Naive thymus-derived CD4-positive, alpha-beta T cell (primary cell): ENCODE measurements around the gene PPARG. TPM values are rescaled to one million over a fixed set of nuclear protein-coding genes. Genes with fewer than 3 reads are reported as not detected.
"Not testable (repeated sequence)": the region's sequence is repeated elsewhere in the genome, so short reads cannot be mapped to it uniquely, and the experiment has no call there.

Experiments used
- ATAC-seq: fragments of 150-1000 bp; cut with Tn5 transposase; 2 replicates; pipeline ENCODE4 v1.10.0; 2021; ENCODE audit warnings: mild to moderate bottlenecking, moderate library complexity
- CTCF ChIA-PET: fragments of 350-600 bp; sonication (Branson Sonifier 250); formaldehyde crosslinking; loops from one replicate; lab custom pipeline; 2021; ENCODE audit warnings: antibody characterized with exemption; lab: Charles Lee
- POLR2A ChIA-PET: fragments of 350-600 bp; sonication (Branson Sonifier 250); formaldehyde crosslinking; loops from one replicate; lab custom pipeline; 2021; ENCODE audit warnings: antibody characterized with exemption, inconsistent platforms; lab: Charles Lee
- DNase-seq, 9 donors: peaks; one replicate each; pipeline versions ENCODE4 v3.0.0 to v3.0.0-alpha.2; 2020 to 2022; ENCODE audit warnings: mixed read lengths in 1 of 9
- H3K27ac ChIP-seq: one replicate; pipeline ENCODE4 v1.7.0; 2013; ENCODE audit warnings: mild to moderate bottlenecking, low read depth, low read length, moderate library complexity
- H3K27me3 ChIP-seq, 2 donors: one replicate each; pipeline ENCODE4 v1.7.0; 2013; ENCODE audit warnings: low read length in 2 of 2, mild to moderate bottlenecking in 2 of 2, moderate library complexity in 2 of 2; ENCODE audit not compliant: control insufficient read depth in 2 of 2, insufficient read depth in 2 of 2
- H3K36me3 ChIP-seq, 3 experiments: 1 replicate in 2 of 3; 2 replicates in 1 of 3; pipeline ENCODE4 v1.7.0; 2013; ENCODE audit warnings: low read length in 3 of 3, mild to moderate bottlenecking in 3 of 3, moderate library complexity in 1 of 3; ENCODE audit not compliant: insufficient read depth in 3 of 3, control insufficient read depth in 2 of 3
- H3K4me1 ChIP-seq, 2 donors: one replicate each; pipeline ENCODE4 v1.7.0; 2013; ENCODE audit warnings: low read length in 2 of 2, mild to moderate bottlenecking in 2 of 2, moderate library complexity in 1 of 2; ENCODE audit not compliant: control insufficient read depth in 2 of 2, insufficient read depth in 2 of 2
- H3K4me3 ChIP-seq: 2 replicates; pipeline ENCODE4 v1.7.0; 2013; ENCODE audit warnings: mild to moderate bottlenecking, low read length
- H3K9me3 ChIP-seq, 3 experiments: 1 replicate in 2 of 3; 2 replicates in 1 of 3; pipeline ENCODE4 v1.7.0; 2013; ENCODE audit warnings: low read length in 3 of 3; ENCODE audit not compliant: control insufficient read depth in 2 of 3
- H3K27ac Mint-ChIP-seq, 9 donors: one replicate each; pipeline ENCODE4 v1.8.0; 2020 to 2022; ENCODE audit warnings: mixed read lengths in 9 of 9, mild to moderate bottlenecking in 8 of 9, moderate library complexity in 5 of 9, inconsistent platforms in 2 of 9
- H3K27me3 Mint-ChIP-seq, 5 donors: one replicate each; pipeline ENCODE4 v1.8.0; 2021 to 2022; ENCODE audit warnings: mixed read lengths in 5 of 5, mild to moderate bottlenecking in 1 of 5
- H3K36me3 Mint-ChIP-seq, 5 donors: one replicate each; pipeline ENCODE4 v1.8.0; 2020 to 2022; ENCODE audit warnings: mixed read lengths in 5 of 5, mild to moderate bottlenecking in 3 of 5, inconsistent platforms in 1 of 5
- H3K4me1 Mint-ChIP-seq, 7 donors: one replicate each; pipeline ENCODE4 v1.8.0; 2020 to 2022; ENCODE audit warnings: mixed read lengths in 7 of 7, mild to moderate bottlenecking in 3 of 7, inconsistent platforms in 1 of 7
- H3K4me3 Mint-ChIP-seq, 10 donors: one replicate each; pipeline ENCODE4 v1.8.0; 2020 to 2022; ENCODE audit warnings: mild to moderate bottlenecking in 10 of 10, mixed read lengths in 10 of 10, moderate library complexity in 6 of 10, inconsistent platforms in 2 of 10
- H3K9me3 Mint-ChIP-seq, 11 donors: one replicate each; pipeline ENCODE4 v1.8.0; 2020 to 2022; ENCODE audit warnings: mixed read lengths in 11 of 11, mild to moderate bottlenecking in 4 of 11, inconsistent platforms in 1 of 11, moderate library complexity in 1 of 11
- intact Hi-C, 2 donors: fragments of 100-400 bp; cut with micrococcal nuclease; formaldehyde crosslinking; loops; one replicate each; pipeline ENCODE4 v1.15.1; 2023
- polyA plus RNA-seq, 2 donors: library from polyadenylated mRNA; unstranded; fragments of 300-500 nt; fragmentation: Illumina TruSeq; gene quantifications; one replicate each; pipeline ENCODE4 v1.2.3, GENCODE V29; 2021
- total RNA-seq, 6 experiments: library from RNA in 5 of 6; stranded (reverse) in 5 of 6; gene quantifications; 1 replicate in 5 of 6; 2 replicates in 1 of 6; pipeline ENCODE4 v1.2.3 and lab custom pipeline; 2021 to 2026

The PPARG gene
- total and polyA plus RNA-seq, 7 experiments from 2014 or later = 0.37 to 2.1 (median 0.51) TPM; not detected in 3

DNA sequence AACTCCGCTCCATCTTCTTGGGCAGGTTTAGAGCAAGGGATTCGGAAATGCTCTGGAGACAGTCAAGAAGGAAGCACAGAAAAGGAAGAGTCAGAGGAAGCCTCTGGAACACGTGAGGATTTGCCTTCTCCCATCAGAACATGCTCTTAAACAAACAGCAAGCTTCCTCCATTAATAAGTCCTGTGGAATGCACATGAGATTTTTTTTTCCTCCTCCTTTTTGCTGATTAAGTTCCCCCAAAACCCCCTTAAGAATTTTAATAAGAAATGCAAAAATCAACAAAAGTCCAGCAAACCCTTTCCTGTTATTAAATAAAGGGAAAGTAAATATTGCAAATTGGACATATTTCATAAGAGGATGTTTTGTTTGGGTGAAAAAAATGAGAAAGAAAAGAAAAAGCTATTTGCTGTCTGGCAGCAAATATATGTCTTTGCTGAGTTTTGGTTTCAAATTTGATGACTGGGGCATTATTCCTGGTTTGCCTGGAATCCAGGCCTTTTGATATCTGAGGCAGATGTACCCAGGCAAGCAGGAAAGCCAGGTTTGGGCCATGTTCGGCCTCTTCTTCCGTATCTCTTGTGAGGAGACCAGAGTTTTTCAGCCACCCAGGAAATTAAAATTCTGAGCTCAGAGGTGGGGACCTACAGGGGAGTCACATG lies 187.5 kb downstream of the PPARG start:
- intact Hi-C loops = no loop called here
- H3K36me3 ChIP-seq = no peaks in the 10 kb centered on the region
- Mint-ChIP-seq H3K27ac (no peak overlapping the region), H3K4me1 (peaks cover 0 to 9% (median 4%) of the 10 kb centered on the region in 7 donors), H3K36me3 (no peaks in the 10 kb centered on the region), H3K9me3 (no peaks in the 10 kb centered on the region), H3K27me3 (peaks cover 0 to 2% (median 0%) of the 10 kb centered on the region in 5 donors), H3K4me3 (no peak overlapping the region)
- CTCF ChIA-PET = no interaction called here
- H3K27me3 ChIP-seq = no peaks in the 10 kb centered on the region
- peaks cover 0 to 3% of the 10 kb centered on the region in 2 donors for H3K4me1 ChIP-seq
- H3K27ac ChIP-seq = no peak overlapping the region
- ATAC-seq = no peak
- DNase-seq = no peak
- H3K4me3 ChIP-seq = no peak overlapping the region
- H3K9me3 ChIP-seq = no peaks in the 10 kb centered on the region
- POLR2A ChIA-PET = no interaction called here

DNA sequence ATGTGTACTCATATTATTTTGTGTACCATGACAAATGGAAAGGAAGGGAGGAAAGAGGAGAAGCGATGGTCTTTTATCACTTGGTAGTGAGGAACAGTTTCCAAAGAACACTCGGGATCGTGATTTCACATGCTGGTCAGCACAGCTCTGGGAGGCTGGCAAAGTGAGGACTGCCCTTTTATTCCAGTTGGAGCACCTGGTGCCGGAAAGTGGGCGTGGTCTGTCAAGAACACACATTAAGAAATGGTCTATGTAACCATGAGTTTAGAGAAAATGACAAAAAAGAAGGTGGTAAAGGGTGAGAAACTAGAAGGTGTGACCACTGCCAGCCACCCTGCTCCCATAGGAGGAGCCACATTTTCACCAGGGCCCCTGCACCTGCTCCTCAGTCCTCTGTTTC lies 188.4 kb downstream of the PPARG start:
- ATAC-seq (no peak), DNase-seq (no peak)
- ChIA-PET POLR2A (no interaction called here), CTCF (no interaction called here)
- H3K27ac ChIP-seq = no peak overlapping the region
- no peaks in the 10 kb centered on the region for H3K36me3 Mint-ChIP-seq
- H3K4me1 ChIP-seq = peaks cover 0 to 3% of the 10 kb centered on the region in 2 donors
- H3K9me3 Mint-ChIP-seq = no peaks in the 10 kb centered on the region
- no peaks in the 10 kb centered on the region for H3K27me3 Mint-ChIP-seq
- H3K9me3 ChIP-seq = no peaks in the 10 kb centered on the region
- H3K4me1 Mint-ChIP-seq = peaks cover 0 to 9% (median 4%) of the 10 kb centered on the region in 7 donors
- no peak overlapping the region for H3K4me3 ChIP-seq
- H3K27me3 ChIP-seq = no peaks in the 10 kb centered on the region
- no peaks in the 10 kb centered on the region for H3K36me3 ChIP-seq
- no peak overlapping the region for H3K4me3 Mint-ChIP-seq
- intact Hi-C loops = no loop called here
- no peak overlapping the region for H3K27ac Mint-ChIP-seq

GRCh38 chr3:12478326-12478725 lies 189.5 kb downstream of the PPARG start:
- ChIA-PET CTCF (interaction anchor here (0.6 to 2.4 kb wide), 2 partner anchors 343 to 804 kb away, joined by 4 to 17 read pairs; no protein-coding TSS in a partner anchor), POLR2A (interaction anchor here (0.6 kb wide), 1 partner anchor 31 kb away, joined by 3 read pairs; no protein-coding TSS in a partner anchor)
- Mint-ChIP-seq H3K27ac (no peak overlapping the region), H3K4me3 (no peak overlapping the region), H3K4me1 (peaks cover 4 to 15% (median 8%) of the 10 kb centered on the region in 7 donors), H3K27me3 (peaks cover 0 to 2% (median 0%) of the 10 kb centered on the region in 5 donors), H3K36me3 (no peaks in the 10 kb centered on the region), H3K9me3 (no peaks in the 10 kb centered on the region)
- no peaks in the 10 kb centered on the region for H3K36me3 ChIP-seq
- no peak overlapping the region for H3K27ac ChIP-seq
- H3K27me3 ChIP-seq = no peaks in the 10 kb centered on the region
- ATAC-seq (no peak), DNase-seq (no peak)
- no peaks in the 10 kb centered on the region for H3K9me3 ChIP-seq
- intact Hi-C loops = no loop called here
- H3K4me3 ChIP-seq = no peak overlapping the region
- H3K4me1 ChIP-seq = peaks cover 3 to 4% of the 10 kb centered on the region in 2 donors

DNA sequence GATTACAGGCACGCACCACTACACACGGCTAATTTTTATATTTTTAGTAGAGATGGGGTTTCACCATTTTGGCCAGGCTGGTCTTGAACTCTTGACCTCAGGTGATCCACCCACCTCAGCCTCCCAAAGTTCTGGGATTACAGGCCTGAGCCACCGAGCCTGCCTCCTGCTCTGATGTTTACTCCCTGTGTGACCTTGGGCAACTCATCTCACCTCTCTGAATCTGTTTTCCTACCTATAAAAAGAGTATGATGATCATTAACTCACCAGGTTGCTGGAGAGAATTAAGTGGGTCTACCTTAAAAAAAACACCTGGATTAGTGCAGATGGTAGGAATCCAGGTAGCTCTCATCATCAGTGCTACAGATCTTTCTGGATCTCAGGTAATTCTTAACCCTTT lies 190.3 kb downstream of the PPARG start:
- H3K36me3 Mint-ChIP-seq, H3K9me3 ChIP-seq, H3K4me3 Mint-ChIP-seq, H3K27me3 ChIP-seq, H3K27ac ChIP-seq, DNase-seq, H3K4me3 ChIP-seq, H3K36me3 ChIP-seq, H3K9me3 Mint-ChIP-seq, ATAC-seq, intact Hi-C loops, H3K27ac Mint-ChIP-seq, H3K27me3 Mint-ChIP-seq: not testable (repeated sequence)
- peaks cover 8 to 24% (median 17%) of the 10 kb centered on the region in 7 donors for H3K4me1 Mint-ChIP-seq
- peaks cover 10 to 11% of the 10 kb centered on the region in 2 donors for H3K4me1 ChIP-seq
- ChIA-PET CTCF (interaction anchor here (0.6 to 2.4 kb wide), 13 partner anchors 9 to 632 kb away, joined by 3 to 17 read pairs (median 4); no protein-coding TSS in a partner anchor), POLR2A (interaction anchor here (0.7 kb wide), 1 partner anchor 362 kb away, joined by 4 read pairs; no protein-coding TSS in a partner anchor)

- no peak overlapping the region for H3K27ac ChIP-seq
- Mint-ChIP-seq H3K4me3 (no peak overlapping the region), H3K27ac (no peak overlapping the region), H3K4me1 (peaks cover 9 to 30% (median 23%) of the 10 kb centered on the region in 7 donors), H3K36me3 (no peaks in the 10 kb centered on the region), H3K27me3 (peaks cover 0 to 2% (median 0%) of the 10 kb centered on the region in 5 donors), H3K9me3 (no peaks in the 10 kb centered on the region)
- peak; percentile 33 for ATAC-seq
- peak in 6 of 9 donors; percentile 22 to 57 (median 48) for DNase-seq
- H3K36me3 ChIP-seq = no peaks in the 10 kb centered on the region
- intact Hi-C loops = loop anchor here (1.0 to 10.0 kb wide), 7 partner anchors 242 to 838 kb away; partner anchors contain the start of gene VGLL4 (in 2 of the 2)
- ChIA-PET POLR2A (interaction anchor here (0.6 to 0.7 kb wide), 2 partner anchors 363 to 446 kb away, joined by 4 to 5 read pairs; no protein-coding TSS in a partner anchor), CTCF (interaction anchor here (0.6 to 2.4 kb wide), 14 partner anchors 10 to 632 kb away, joined by 3 to 17 read pairs (median 4); no protein-coding TSS in a partner anchor)
- no peaks in the 10 kb centered on the region for H3K27me3 ChIP-seq
- H3K9me3 ChIP-seq = no peaks in the 10 kb centered on the region
- no peak overlapping the region for H3K4me3 ChIP-seq
- peaks cover 11 to 14% of the 10 kb centered on the region in 2 donors for H3K4me1 ChIP-seq
Observed at GRCh38 chr3:12479919-12480427, 191.1 kb downstream of the PPARG start.

DNA sequence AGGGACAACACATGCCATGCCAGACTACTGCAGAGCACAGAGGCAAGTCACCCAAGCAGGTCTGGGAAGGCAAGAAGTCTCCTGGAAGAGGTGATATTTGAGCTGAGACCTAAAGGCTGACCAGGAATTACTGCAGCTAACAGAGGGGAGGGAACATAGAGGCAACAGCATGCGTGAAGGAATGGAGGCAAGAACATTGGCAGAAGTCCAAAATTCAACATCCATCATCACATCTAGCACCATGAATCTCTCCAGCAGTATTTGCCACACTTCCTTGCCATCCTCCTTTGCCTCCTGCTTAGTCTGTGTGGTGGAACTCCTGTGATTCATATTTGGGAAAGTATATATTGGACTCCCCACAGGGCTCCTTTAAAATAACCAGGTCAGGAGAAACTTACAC lies 194.5 kb downstream of the PPARG start:
- Histone ChIP-seq H3K4me3 (peak overlapping the region; percentile 76), H3K27me3 (no peaks in the 10 kb centered on the region), H3K9me3 (no peaks in the 10 kb centered on the region), H3K4me1 (peaks cover 17% of the 10 kb centered on the region in 2 donors), H3K27ac (peak overlapping the region; percentile 92), H3K36me3 (no peaks in the 10 kb centered on the region)
- no peaks in the 10 kb centered on the region for H3K9me3 Mint-ChIP-seq
- ATAC-seq (no peak), DNase-seq (no peak)
- H3K4me1 Mint-ChIP-seq = peaks cover 20 to 55% (median 44%) of the 10 kb centered on the region in 7 donors
- ChIA-PET CTCF (interaction anchor here (2.1 kb wide), 1 partner anchor 348 kb away, joined by 7 read pairs; no protein-coding TSS in a partner anchor), POLR2A (interaction anchor here (0.9 to 3.6 kb wide), 6 partner anchors 22 to 1211 kb away, joined by 3 to 22 read pairs (median 8); partner anchors contain the start of genes ATG7, MKRN2 and RAF1)
- H3K27me3 Mint-ChIP-seq = peaks cover 0 to 2% (median 0%) of the 10 kb centered on the region in 5 donors
- H3K4me3 Mint-ChIP-seq = peak overlapping the region; percentile 87 to 99 (median 97)
- intact Hi-C loops = loop anchor here (5.0 to 10.0 kb wide), 5 partner anchors 239 to 841 kb away; partner anchors contain the start of gene VGLL4 (in 2 of the 2)
- peaks cover 0 to under 1% (median 0%) of the 10 kb centered on the region in 5 donors for H3K36me3 Mint-ChIP-seq
- peak overlapping the region; percentile 96 to 99 (median 98) for H3K27ac Mint-ChIP-seq
